HT-29 (cell line): ENCODE results near the gene LIFR. TPM values are rescaled to one million over a fixed set of nuclear protein-coding genes. Genes with fewer than 3 reads are reported as not detected.

Experiments
- DNase-seq: peaks from one replicate; pipeline ENCODE4 v3.0.0-alpha.2; 2015; ENCODE audit warnings: low spot score
- total RNA-seq: library from RNA; depleted of rRNA; stranded (reverse); fragments of >200 nt; shearing (Covaris generic); gene quantifications from 2 replicates; pipeline ENCODE4 v1.2.3, GENCODE V29; 2014

Gene LIFR
- total RNA-seq, 1 experiment from 2014 or later: not detected

DNA sequence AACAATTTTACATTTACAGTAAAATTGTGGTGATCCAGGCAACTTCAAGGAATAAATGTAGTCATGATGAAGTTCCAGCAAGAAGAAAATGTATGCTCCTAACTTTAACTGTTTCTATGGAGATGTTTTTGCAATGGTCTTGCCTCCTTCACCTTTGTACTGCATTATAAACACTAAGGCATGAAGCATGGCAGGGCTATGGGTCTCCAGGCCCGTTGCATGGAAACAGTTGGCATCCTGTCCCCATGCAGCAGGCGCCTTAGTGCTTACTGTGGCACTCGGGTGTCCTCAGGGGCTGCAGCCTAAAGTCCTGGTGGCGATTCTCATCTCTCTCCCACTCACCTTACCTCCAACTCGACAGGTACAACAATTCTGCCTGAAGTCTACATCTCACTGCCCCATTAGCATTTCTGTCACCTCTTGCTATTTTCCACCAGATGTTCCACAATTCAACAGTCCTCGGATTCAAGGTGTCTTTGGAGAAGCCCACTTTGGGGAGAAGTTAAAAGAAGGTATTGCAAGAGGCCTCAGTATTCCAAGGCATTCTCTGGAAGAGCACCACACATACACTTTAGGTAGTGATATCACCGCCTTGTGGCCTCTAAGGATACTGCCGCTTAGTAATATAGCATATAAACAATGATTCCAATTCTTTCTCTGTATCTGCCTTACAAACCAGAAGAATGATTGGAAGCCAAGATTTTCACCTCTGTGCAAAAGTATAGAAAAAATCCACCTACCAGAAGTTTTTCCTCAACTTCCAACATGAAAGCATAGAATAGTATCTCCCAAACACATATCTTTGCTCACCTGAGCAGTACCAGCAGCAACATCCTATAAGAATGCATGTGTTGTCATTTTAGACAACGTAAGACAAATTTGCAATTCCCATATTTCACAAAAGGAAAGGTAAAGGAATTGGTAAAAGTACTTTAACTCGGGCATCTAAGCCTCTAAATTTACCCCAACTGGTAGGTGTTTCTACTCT is 5.1 kb downstream of the LIFR start:
- peak; percentile 52 for DNase-seq

DNA sequence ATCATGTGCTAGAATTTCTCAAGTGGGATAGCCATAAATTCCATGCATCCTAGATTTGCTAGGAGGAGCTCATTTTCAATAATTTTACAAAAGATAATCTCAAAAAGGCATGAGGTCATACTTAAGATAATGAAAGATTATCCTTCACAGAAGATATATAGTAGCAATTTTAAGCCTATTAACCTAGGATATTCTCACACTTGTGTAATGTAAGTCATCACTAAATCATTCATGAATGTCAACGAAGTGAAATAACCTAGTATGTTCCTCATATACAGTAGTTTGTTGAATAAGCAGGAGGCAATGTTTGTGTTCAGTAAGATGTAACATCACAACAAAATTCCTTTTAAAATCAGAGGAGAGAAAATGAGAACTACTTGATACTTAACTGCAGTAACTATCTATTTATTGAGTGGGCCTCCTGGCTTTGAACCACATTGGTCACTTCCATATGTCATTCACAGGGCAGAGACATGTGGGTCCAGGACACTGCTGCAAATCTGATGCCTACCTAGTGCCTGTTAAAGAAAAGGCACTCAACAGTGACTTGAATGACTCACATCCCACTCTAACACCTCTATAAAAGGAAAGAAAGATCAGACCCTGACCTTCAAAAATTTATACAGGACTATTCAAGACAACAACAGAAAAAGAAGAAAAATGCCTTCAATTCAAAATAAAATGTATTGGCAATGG is 8.2 kb downstream of the LIFR start:
- DNase-seq: no peak

DNA sequence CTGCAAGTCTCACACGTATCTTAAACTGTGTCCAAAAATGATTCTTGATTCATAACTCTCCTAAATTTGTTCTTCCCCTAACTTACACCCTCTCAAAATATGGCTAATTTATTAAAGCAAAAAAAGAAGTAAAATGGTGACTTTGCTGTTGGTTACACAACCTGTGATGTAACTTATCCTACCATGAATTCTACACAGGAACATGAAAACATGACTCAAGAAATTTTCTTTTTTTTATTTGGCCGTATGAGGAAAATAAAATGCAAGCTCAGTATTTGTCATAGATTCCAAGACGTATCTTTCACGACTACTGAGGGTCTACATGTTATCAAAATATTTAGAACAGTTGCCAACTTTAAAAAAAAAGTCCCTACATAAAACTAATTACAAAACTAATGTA is 9.2 kb downstream of the LIFR start:
- no peak for DNase-seq

DNA sequence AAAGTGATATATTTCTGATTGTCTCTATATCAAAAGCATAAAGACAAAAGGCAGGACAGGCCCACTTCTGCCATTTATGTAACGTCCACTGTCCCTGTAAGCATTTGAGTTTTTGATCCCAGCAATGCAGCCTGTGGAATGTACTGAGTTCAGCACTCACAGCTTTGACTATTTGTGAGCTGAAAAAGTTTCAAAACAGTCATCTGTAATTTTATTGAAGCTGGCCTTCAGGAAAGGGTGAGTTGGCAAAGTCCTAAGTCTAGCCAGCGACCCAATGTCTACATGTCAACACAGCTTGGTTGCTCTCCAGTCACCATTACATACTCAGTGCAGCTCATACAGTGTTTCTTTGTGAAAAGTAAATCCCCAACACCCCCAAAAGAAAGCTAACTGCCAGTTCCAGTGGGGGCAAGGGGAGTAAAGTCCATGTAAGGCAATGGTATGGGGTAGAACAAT is 9.7 kb downstream of the LIFR start:
- DNase-seq: no peak

DNA sequence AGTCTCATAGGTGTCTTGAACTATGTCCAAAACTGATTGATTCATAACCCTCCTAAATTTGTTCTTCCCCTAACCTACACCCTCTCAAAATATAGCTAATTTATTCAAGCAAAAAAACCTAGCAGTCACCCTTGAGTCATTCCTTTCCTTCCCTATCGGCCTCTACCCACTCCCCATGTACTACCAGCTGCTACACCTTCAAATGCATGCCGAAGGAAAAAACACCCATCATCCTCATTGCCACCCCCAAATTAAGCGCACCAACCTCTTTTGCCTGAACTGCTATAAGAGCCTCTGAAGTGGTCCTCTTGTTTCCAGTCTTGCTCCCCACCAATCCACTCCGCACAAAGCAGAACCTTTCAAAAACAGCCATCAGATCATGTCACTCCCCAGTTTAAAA is 12.6 kb downstream of the LIFR start:
- no peak for DNase-seq

DNA sequence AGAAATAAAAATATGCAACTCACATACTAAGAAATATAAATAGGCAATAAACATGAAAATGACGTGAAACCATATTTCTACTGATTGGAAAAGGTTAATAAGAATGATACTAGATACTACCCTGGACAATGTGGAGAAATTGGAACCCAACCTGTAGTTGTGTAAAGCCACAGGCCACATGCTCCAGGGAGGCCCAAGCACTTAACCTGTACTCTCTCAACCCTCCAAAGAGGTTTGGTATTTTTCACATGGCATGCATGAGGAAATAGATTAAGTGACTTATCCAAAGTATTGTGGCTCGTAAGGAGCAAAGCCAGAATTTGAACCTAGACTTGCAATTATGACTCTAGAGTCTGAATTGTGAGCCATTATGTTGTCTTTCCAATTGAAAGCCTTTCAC is 13.4 kb downstream of the LIFR start:
- DNase-seq: no peak

DNA sequence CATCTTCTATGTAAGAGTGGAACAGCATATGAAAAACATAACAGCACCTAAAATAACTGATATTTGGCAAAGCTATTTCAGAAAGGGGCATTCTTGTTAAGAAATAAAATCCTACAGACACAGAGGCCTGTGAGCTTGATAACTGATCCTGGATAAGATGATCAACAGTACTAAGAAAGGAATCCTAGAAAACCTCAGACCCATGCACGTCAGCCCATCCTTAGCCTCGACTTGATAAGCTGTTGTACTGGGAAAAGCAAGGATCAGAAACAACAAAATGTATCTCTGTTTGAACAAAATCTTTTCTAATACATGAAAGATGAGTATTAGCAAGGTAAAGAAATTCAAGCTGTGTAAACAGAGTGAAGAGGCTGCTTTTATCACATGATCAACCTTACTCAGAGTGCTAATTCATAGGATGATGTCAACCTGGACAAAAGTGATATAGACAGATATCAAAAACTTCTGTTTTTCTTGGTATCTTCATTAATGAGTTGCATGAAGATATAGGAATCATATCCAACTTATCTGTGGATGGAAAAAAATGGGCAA is 15.2 kb downstream of the LIFR start:
- no peak for DNase-seq

DNA sequence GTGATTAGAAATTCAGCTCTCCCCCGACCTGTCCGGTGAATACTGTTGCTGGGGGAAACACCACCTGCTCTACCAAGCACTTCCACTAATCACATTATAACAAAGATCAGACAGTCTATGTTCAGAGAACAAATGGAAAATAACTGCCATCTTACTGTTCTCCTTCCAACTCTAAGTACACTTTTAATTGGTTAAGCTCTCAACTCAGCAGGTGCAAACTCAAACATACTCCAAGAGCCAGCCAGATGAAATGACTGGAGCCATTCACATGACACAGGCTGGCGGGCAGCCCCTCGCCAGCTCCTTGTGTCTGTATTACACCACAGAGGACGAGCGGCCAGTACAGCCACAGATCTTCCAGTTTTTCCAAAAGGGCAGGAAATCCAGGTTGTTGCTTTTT is 16.1 kb downstream of the LIFR start:
- DNase-seq: no peak

DNA sequence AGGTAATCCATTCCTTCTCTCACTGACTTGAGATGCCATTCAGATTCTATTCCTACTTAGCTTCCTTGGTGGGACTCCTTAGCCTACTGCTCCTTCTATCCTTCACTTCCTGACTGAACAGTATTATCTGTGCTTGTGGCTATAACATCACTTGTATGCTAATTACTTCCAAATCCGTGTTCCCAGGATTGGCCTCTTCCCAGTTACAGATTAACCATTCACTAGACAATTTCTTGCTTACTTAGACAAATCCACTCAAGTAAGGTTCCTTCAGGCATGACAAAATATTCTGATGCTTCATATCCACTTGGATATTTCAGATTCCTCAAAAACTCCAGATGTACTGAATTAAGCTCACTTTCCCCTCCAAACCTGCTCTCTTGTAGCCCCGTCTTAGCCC is 18.3 kb downstream of the LIFR start:
- no peak for DNase-seq

DNA sequence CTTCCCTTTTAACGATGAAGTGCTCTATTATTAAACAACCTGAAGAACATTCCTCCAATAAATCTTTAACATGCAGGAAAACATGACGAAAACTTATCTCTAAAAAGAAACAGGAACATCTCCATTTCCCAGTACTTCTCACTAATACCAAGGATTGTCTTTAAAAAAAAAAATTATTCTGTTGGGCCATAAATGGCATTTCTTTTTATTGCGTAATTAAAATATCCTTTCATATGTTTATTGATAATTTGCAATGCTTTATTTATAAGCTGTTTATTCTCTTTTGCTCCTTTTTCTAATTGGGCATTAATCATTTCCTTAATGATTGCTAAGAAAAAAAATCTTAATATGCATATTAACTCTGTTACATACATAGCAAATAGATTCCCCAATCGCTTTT is 18.9 kb downstream of the LIFR start:
- no peak for DNase-seq

DNA sequence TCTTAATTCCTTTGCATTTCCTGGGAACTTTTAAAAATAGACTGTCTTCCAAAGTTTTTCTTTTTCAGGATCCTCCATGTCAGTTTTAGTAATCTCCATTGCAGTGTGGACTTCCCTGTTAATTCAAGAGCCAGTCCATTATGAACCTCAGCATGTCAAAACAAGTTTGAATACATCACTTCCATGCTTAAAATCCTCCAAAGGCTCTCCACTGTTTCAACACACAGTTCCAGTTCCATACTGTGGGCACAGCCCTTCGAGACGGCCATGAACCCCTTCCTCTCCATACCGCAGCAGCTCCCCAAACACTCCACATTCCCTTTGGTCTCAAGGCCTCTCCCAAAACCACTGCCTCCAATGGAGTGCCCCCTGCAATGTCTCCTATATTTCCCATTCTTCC is 19.5 kb downstream of the LIFR start:
- no peak for DNase-seq

DNA sequence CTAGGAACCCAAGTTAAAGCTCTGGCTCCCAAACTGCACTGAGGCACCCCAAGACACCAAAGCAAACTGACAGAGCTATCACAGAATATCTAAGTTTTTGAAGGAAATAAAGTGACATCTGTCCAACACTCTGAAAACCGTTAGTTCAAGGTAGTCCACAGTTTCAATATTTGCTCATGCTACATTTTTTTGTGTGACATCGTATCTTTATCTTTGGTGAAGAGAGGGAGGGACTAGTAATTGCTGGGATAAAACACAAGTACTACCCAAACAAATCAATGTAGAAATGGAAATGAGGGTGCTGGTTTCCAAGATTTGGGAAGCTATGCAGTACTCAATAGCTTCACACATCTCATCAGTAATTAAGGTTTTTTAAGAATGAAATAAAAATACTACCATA is 20.6 kb downstream of the LIFR start:
- DNase-seq: no peak

DNA sequence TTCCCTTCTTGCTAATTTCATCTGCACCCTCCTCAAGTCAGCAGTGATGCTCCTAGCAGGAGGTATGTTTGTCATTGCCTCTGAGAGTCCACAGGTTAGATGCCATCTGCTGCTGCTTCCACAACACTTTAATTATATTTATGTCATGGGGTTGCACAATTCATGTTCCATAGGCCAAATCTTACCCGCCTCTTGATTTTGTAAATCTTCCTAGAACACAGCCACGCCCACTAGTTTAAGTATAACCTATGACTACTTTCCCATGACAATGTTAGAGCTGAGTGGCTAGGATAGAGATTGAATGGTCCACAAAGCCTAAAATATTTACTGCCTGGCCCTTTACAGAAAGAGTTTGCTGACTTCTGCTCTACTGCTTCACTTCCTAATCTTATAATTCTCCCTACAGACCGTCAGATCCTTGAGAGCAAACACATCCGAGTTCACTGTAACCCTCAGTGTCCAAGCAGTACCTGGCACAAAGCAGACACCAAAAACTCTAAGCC is 21.1 kb downstream of the LIFR start:
- DNase-seq: no peak

DNA sequence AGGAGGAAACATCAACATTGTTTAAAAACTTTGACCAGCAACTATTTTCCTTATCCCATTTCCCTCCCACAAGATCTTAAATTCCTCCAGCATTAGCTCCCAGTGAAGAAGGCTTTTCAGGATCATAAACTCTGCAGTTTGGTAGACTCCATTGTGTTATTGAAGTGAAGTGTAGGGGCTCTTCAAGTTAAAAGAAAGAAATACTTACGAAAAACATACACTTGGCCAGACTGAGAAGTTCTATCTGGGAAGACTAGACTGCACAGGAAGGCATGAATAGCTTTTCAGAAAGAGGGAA is 22.3 kb downstream of the LIFR start:
- DNase-seq: no peak

DNA sequence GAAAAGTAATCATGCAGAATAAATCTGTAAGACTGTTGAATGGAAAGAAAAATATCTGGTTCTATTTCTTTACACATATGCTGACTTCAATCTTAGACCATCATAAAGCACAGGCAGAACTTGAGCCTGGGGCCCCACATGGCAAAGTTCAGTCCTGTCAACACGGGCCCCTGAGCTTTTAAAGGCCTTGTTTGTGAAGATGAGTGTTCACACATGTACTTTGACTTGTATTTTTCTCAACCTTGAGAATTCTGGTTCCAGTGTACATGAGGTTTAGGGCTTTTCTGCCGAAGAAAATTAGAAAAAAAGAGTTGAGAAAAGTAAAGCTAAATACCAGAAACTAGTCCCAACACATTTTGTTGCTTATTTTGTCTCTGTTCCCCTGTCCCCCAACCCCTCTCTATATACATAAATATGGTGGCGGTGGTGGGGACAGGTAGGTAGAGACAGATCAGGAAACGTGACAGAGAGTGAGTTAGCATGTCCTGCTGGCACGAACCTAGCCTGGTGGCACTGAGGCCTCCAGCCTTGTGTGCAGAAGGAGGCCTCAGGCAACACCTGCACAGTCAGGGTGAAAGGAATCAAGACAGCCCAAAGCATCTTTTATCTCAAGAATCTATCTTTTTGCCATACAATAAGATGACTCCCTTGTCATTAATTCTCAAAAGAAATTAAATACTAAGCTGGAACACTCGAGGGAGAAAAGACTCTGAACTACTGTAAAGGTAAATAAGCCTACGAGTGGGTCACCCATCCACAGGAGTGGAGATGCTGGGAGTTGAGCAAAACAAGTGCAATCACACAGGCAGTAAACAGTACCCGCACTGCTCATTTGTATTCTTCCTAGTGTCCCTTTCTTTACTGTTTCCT is 22.9 kb downstream of the LIFR start:
- DNase-seq: no peak

DNA sequence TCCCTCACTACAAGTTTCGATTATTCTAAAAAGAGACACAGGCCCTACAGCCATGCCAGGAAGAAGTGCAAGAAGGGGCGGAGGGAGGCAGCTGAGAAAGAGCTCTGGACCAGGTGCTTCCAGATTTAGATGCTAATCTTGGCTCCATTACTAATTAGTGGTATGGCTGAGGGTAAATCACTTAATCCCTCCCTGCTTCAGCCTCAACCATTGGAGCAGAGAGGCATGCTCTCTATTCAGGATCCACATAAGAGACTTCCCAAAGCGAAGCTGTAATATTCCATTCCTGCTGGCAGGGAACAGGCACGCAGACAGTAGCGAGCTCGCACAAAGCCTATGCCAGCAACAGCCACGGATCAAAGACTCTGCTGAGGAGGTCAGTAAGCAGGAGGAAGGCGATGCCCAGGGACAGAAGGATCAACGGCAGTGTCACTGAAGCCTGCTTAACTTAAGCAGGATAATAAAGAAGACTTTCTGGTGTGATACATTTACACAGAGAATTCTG is 24.2 kb downstream of the LIFR start:
- no peak for DNase-seq

DNA sequence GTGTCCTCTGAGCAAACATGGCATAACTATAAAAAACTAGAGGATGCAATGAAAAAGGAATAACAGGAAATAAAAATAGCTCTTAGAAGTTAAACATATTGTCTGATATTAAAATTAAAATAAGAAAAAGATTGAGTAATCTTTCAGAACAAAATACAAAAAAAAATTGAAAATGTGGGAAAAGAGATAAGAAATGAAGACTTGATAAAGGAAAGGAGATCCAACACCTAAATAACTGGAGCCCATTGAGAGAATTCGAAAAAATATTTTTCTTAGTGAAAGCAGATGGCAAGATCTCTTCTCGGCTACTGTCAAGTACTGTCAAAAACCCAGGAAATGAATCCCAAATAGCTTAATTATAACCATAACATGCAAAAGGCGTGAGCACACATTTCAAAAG is 24.9 kb downstream of the LIFR start:
- DNase-seq: no peak

DNA sequence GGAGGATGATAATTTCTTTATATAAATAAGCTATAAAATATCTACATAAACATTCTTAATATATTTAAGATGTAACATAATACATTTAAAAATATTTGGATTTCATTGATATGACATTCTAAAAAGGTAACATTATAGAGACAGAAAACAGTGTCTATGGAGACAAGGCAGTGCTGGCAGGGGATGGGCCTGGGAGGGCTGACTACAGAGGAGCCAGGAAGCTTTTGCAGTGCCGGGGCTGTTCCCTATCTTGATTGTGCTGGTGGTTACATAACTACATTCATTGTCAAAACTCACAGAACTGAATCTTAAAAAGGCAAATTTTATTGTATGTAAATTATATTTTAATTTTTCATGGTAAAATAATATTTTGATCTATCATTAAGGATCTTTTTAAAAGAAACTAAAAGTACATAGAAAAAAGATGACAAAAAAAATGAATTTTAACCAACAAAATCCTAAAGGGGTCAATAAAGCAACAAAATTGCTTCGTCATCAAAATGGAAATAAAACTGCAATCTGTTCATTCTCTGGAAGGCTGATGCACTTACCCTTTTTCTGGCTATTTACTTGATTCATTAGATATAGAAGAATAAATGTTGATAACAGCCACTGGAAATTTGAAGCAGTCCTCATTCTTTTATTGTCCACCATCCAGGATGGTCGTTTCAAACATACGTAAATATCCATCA is 26.3 kb downstream of the LIFR start:
- DNase-seq: no peak

DNA sequence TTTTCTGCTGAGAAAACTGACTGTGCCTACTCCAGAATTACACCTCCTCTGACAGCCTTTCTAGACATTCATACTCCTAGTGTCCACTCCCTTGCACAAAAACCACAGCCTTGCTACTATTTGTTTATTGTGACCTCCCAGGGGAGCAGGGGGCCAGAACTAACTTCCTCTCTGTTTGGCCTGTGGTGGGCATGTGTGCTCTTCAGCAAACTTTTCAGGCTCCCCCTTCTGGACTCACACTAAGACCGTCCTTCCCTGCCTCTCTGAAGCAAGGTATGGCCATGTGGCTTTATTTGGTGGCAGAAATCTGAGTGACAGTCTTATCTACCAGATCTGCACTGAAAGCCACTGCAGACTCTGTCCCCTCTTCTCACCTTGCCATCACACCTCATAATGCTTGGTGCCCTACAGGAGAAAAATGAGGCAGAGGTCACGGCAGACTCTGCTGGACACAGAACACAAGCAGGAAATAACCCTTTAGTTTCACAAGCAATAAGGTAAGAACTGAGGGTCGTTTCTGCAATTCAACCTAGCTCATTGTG is 28.2 kb downstream of the LIFR start:
- no peak for DNase-seq

DNA sequence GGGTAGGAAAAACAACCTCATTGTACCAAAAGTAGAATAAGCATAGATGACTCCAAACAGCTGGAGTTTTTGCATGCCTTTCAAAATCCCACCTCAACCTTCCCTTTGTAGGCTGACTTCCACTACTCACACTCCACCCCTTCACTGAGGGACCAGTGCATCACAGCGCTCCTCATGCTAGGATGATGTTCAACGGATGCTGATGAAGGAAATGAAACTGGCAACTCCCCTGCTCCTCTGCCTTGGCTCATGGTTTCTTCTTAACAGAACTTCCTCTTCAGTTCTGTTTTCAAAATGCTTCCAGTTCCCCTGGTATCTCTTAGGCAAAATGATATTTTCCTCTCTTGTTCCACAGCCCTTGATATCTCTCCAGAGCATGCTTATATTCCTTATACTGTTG is 29.0 kb downstream of the LIFR start:
- DNase-seq: no peak

DNA sequence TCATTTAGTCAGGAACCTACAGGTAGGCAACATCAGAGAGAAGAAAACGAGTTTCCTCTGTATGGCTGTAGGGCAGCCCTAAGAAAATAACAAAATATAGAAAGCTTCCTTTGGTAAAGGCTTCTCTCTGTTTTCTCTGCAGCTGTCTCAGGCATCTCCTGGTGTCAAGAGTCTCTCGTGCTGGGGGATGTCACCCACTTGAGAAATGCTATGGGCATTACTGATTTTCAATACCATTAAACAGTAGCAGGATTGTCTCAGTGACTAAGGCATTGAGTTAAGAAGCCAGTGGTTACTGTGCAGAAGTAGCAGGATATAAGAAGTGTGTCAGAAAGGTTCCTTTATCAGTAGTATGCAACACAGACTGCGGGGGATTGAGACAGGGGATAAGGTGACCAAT is 32.4 kb downstream of the LIFR start:
- DNase-seq: no peak
